ENCODE measurements around the gene OAF. TPM values are rescaled to one million over a fixed set of nuclear protein-coding genes. Genes with fewer than 3 reads are reported as not detected.

The OAF gene
- total RNA-seq, 4 donors from 2014 or later = 31.7 to 77.1 (median 36.2) TPM

- Histone ChIP-seq H3K4me3 (replicated peaks in 1 of 3) (no peak overlapping the region), H3K27me3 (no peaks in the 10 kb centered on the region), H3K36me3 (no peaks in the 10 kb centered on the region), H3K4me1 (peaks cover 9 to 13% of the 10 kb centered on the region in 2 donors), H3K9me3 (no peaks in the 10 kb centered on the region), H3K27ac (no peak overlapping the region)
- intact Hi-C loops (cut with DNase I) = no loop called here
- TF ChIP-seq POLR2A (IDR thresholded peaks at IDR 0.05) (no peak), CTCF (IDR thresholded peaks at IDR 0.05) (no peak)
- WGBS, 2 donors = 84 to 91% methylated on average over 7 of the region's 7 CpGs
- no peak for DNase-seq
Observed at GRCh38 chr11:120205596-120206161, 5.2 kb upstream of the OAF start.

GRCh38 chr11:120207512-120207911, 3.3 kb upstream of the OAF start:
- Histone ChIP-seq H3K4me3 (replicated peaks in 1 of 3) (no peak overlapping the region), H3K27me3 (no peaks in the 10 kb centered on the region), H3K4me1 (peaks cover 14 to 21% of the 10 kb centered on the region in 2 donors), H3K36me3 (no peaks in the 10 kb centered on the region), H3K9me3 (no peaks in the 10 kb centered on the region), H3K27ac (peak overlapping the region in 1 of 3 donors; percentile 74)
- WGBS, 2 donors = 92 to 96% methylated on average over 7 of the region's 7 CpGs
- intact Hi-C loops (cut with DNase I) = no loop called here
- TF ChIP-seq CTCF (IDR thresholded peaks at IDR 0.05) (no peak), POLR2A (IDR thresholded peaks at IDR 0.05) (no peak)
- no peak for DNase-seq

GRCh38 chr11:120208001-120208441, 2.8 kb upstream of the OAF start:
- Histone ChIP-seq H3K9me3 (no peaks in the 10 kb centered on the region), H3K4me1 (peaks cover 14 to 26% of the 10 kb centered on the region in 2 donors), H3K27ac (peak overlapping the region in 2 of 3 donors; percentile 74 to 80), H3K27me3 (no peaks in the 10 kb centered on the region), H3K36me3 (no peaks in the 10 kb centered on the region), H3K4me3 (replicated peaks in 1 of 3) (no peak overlapping the region)
- intact Hi-C loops (cut with DNase I) = no loop called here
- 64 to 66% methylated on average over 13 of the region's 13 CpGs for WGBS, 2 donors
- DNase-seq = no peak
- TF ChIP-seq POLR2A (IDR thresholded peaks at IDR 0.05) (no peak), CTCF (IDR thresholded peaks at IDR 0.05) (no peak)

GRCh38 chr11:120208777-120209176, 2.1 kb upstream of the OAF start:
- 77% methylated on average over 5 to 6 of the region's 6 CpGs for WGBS, 2 donors

More at GRCh38 chr11:120208777-120209176, 2.1 kb upstream of the OAF start:
- H3K4me1 ChIP-seq = peaks cover 14 to 26% of the 10 kb centered on the region in 2 donors
- TF ChIP-seq POLR2A (IDR thresholded peaks at IDR 0.05) (no peak), CTCF (IDR thresholded peaks at IDR 0.05) (no peak)
- no peak for DNase-seq
- intact Hi-C loops (cut with DNase I) = no loop called here
- peak overlapping the region in 2 of 3 donors; percentile 74 to 80 for H3K27ac ChIP-seq
- no peak overlapping the region for H3K4me3 ChIP-seq (replicated peaks in 1 of 3)
- no peaks in the 10 kb centered on the region for H3K27me3 ChIP-seq
- H3K9me3 ChIP-seq = no peaks in the 10 kb centered on the region
- H3K36me3 ChIP-seq = no peaks in the 10 kb centered on the region
